ENCODE data around the gene RTKN. TPM values are rescaled to one million over a fixed set of nuclear protein-coding genes. Genes with fewer than 3 reads are reported as not detected.

Gene RTKN
- total RNA-seq, 1 donor from 2014 or later = 32.3 TPM

GRCh38 chr2:74375838-74376237 is 65.9 kb downstream of the RTKN start:
- H3K4me1 ChIP-seq = peaks cover 20% of the 10 kb centered on the region
- intact Hi-C loops (cut with DNase I) = no loop called here

More at GRCh38 chr2:74375838-74376237, 65.9 kb downstream of the RTKN start:
- no peaks in the 10 kb centered on the region for H3K27me3 ChIP-seq
- H3K9me3 ChIP-seq = no peaks in the 10 kb centered on the region
- TF ChIP-seq, protein P1, sequence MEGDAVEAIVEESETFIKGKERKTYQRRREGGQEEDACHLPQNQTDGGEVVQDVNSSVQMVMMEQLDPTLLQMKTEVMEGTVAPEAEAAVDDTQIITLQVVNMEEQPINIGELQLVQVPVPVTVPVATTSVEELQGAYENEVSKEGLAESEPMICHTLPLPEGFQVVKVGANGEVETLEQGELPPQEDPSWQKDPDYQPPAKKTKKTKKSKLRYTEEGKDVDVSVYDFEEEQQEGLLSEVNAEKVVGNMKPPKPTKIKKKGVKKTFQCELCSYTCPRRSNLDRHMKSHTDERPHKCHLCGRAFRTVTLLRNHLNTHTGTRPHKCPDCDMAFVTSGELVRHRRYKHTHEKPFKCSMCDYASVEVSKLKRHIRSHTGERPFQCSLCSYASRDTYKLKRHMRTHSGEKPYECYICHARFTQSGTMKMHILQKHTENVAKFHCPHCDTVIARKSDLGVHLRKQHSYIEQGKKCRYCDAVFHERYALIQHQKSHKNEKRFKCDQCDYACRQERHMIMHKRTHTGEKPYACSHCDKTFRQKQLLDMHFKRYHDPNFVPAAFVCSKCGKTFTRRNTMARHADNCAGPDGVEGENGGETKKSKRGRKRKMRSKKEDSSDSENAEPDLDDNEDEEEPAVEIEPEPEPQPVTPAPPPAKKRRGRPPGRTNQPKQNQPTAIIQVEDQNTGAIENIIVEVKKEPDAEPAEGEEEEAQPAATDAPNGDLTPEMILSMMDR (IDR thresholded peaks at IDR 0.05) = no peak
- H3K36me3 ChIP-seq = peaks cover 32% of the 10 kb centered on the region
- ATAC-seq = no peak
- no peak for DNase-seq
- H3K4me3 ChIP-seq = no peak overlapping the region
- H3K27ac ChIP-seq = no peak overlapping the region

Other genes with a start within 250 kb of the RTKN start
- 62.2 TPM for gene MTHFD2, start 243.3 kb downstream of the RTKN start, total RNA-seq
- gene SLC4A5, start 98.5 kb downstream of the RTKN start, total RNA-seq = 3.2 TPM
- gene DCTN1, start 61.6 kb downstream of the RTKN start, total RNA-seq = 140 TPM
- 2.1 TPM for gene C2orf81, start 20.3 kb downstream of the RTKN start, total RNA-seq
- 8.4 TPM for gene WDR54, start 20.2 kb downstream of the RTKN start, total RNA-seq
- 30.2 TPM for gene INO80B, start 13.2 kb upstream of the RTKN start, total RNA-seq
- gene WBP1, start 16.5 kb upstream of the RTKN start, total RNA-seq = 57.5 TPM
- gene MOGS, start 23.4 kb upstream of the RTKN start, total RNA-seq = 51.6 TPM
- gene MRPL53, start 30.7 kb upstream of the RTKN start, total RNA-seq = 73.1 TPM
- gene CCDC142, start 41.1 kb upstream of the RTKN start, total RNA-seq = 16.1 TPM
- 23.4 TPM for gene TTC31, start 41.1 kb upstream of the RTKN start, total RNA-seq
- gene LBX2, start 57.7 kb upstream of the RTKN start, total RNA-seq = 1.8 TPM
- gene PCGF1, start 65.8 kb upstream of the RTKN start, total RNA-seq = 30.1 TPM
- gene TLX2, start 72.5 kb upstream of the RTKN start, total RNA-seq = not detected
- gene DQX1, start 84.3 kb upstream of the RTKN start, total RNA-seq = not detected
- 119 TPM for gene AUP1, start 87.8 kb upstream of the RTKN start, total RNA-seq
- 31.4 TPM for gene HTRA2, start 88.0 kb upstream of the RTKN start, total RNA-seq
- 8.1 TPM for gene LOXL3, start 112.0 kb upstream of the RTKN start, total RNA-seq
- gene DOK1, start 112.8 kb upstream of the RTKN start, total RNA-seq = 35.7 TPM
- gene M1AP, start 206.4 kb upstream of the RTKN start, total RNA-seq = 1.4 TPM
- gene SEMA4F, start 212.3 kb upstream of the RTKN start, total RNA-seq = 9.0 TPM